ENCODE data around the gene FAIM2.

FAIM2 gene

GRCh38 chr12:49827051-49827400, 76.7 kb downstream of the FAIM2 start:
- Histone ChIP-seq H3K4me3 (replicated peaks; ENCODE audit: insufficient read depth, low read length) (no peak overlapping the region), H3K27ac (replicated peaks) (no peak overlapping the region), H3K27me3 (ENCODE audit: insufficient read depth, poor library complexity, severe bottlenecking) (no peaks in the 10 kb centered on the region)
- TF ChIP-seq, protein P1, sequence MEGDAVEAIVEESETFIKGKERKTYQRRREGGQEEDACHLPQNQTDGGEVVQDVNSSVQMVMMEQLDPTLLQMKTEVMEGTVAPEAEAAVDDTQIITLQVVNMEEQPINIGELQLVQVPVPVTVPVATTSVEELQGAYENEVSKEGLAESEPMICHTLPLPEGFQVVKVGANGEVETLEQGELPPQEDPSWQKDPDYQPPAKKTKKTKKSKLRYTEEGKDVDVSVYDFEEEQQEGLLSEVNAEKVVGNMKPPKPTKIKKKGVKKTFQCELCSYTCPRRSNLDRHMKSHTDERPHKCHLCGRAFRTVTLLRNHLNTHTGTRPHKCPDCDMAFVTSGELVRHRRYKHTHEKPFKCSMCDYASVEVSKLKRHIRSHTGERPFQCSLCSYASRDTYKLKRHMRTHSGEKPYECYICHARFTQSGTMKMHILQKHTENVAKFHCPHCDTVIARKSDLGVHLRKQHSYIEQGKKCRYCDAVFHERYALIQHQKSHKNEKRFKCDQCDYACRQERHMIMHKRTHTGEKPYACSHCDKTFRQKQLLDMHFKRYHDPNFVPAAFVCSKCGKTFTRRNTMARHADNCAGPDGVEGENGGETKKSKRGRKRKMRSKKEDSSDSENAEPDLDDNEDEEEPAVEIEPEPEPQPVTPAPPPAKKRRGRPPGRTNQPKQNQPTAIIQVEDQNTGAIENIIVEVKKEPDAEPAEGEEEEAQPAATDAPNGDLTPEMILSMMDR (IDR thresholded peaks at IDR 0.05; ENCODE audit: insufficient read depth, low read length), result no peak
- no peak for TF ChIP-seq POLR2AphosphoS5 (IDR thresholded peaks at IDR 0.05; ENCODE audit: low read depth)
- no peak for TF ChIP-seq GABPA (IDR thresholded peaks at IDR 0.05; ENCODE audit: low read depth)
- no peak for TF ChIP-seq REST (IDR thresholded peaks at IDR 0.05; ENCODE audit: insufficient replicate concordance, low read depth)
- DNase-seq (ENCODE audit: low read depth in 1 of 2, low spot score in 1 of 2), result no peak

DNA sequence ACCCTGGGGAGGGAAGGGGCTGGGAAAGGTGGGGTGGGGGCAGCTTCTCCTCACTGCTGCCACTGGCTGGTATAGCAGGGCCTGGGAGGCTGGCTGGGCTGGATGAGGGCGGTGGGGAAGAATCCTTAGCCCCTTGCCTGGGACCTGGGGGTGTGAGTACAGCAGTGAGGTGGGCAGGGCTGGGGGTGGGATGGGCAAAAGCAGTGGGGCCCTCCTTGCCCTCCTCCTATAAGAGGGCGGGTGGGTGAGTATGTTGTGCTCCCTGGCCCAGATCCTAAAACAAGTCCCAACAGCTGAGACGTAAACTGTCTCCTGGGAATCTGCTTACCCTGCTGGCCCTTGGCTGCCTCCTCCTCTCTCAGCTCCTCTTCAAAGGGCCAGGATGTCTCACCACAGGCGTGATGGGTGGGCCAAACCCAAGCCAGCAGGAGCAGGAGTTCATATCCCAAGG, 77.7 kb downstream of the FAIM2 start:
- no peak for DNase-seq (ENCODE audit: low read depth in 1 of 2, low spot score in 1 of 2)
- Histone ChIP-seq H3K4me3 (replicated peaks; ENCODE audit: insufficient read depth, low read length) (no peak overlapping the region), H3K27ac (replicated peaks) (no peak overlapping the region), H3K27me3 (ENCODE audit: insufficient read depth, poor library complexity, severe bottlenecking) (no peaks in the 10 kb centered on the region)
- TF ChIP-seq GABPA (IDR thresholded peaks at IDR 0.05; ENCODE audit: low read depth), result no peak
- TF ChIP-seq, protein P1 (IDR thresholded peaks at IDR 0.05; ENCODE audit: insufficient read depth, low read length), result no peak
- TF ChIP-seq SPI1 (IDR thresholded peaks at IDR 0.05; ENCODE audit: borderline replicate concordance, low read depth), result no peak
- TF ChIP-seq REST (IDR thresholded peaks at IDR 0.05; ENCODE audit: insufficient replicate concordance, low read depth), result no peak
- TF ChIP-seq POLR2AphosphoS5 (IDR thresholded peaks at IDR 0.05; ENCODE audit: low read depth), result no peak

DNA sequence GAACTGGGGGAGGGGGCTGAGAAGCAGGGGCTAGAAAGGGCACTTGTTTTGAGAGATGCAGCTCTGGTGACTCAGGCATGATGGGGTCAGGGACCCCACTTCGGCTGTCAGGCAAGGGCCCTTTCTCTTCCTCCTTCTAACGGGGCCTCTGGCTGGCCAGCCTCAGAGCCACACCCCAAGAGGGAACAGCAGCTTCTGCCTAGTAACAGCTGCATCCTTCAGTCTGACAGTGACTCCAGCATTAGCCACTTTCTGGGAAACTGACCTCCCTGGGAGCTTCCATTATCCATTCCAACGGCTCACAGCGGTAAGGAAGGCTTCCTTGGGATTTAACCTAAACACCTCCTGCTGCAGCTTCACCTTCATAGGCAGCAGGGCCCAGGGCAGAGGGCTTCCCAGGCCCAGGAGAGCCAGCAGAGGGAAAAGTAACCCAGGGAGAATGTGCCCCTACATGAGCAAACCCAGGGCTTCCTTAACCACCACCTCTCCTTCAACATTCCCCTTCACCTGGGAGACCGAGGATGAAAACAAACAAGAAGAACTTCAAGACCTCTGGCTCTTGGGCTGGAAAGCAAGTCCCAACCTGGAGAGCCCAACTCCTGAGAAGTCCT, 78.2 kb downstream of the FAIM2 start:
- H3K27ac ChIP-seq (replicated peaks), result peak overlapping the region; percentile 47
- TF ChIP-seq POLR2AphosphoS5 (IDR thresholded peaks at IDR 0.05; ENCODE audit: low read depth) (no peak), REST (IDR thresholded peaks at IDR 0.05; ENCODE audit: insufficient replicate concordance, low read depth) (no peak), SPI1 (IDR thresholded peaks at IDR 0.05; ENCODE audit: borderline replicate concordance, low read depth) (no peak), GABPA (IDR thresholded peaks at IDR 0.05; ENCODE audit: low read depth) (no peak)
- TF ChIP-seq, protein P1 (IDR thresholded peaks at IDR 0.05; ENCODE audit: insufficient read depth, low read length), result no peak
- peak in 1 of 2 experiments; percentile 71 for DNase-seq (ENCODE audit: low read depth in 1 of 2, low spot score in 1 of 2)
- H3K27me3 ChIP-seq (ENCODE audit: insufficient read depth, poor library complexity, severe bottlenecking), result no peaks in the 10 kb centered on the region
- H3K4me3 ChIP-seq (replicated peaks; ENCODE audit: insufficient read depth, low read length), result no peak overlapping the region; the same call in 1 of the 2 replicates
